HG03097 (cell line): ENCODE data around the gene CNGB1.
"Not testable (repeated sequence)": the region's sequence is repeated elsewhere in the genome, so short reads cannot be mapped to it uniquely, and the experiment has no call there.

Experiments used
- ATAC-seq: cut with Tn5 transposase; IDR thresholded peaks from one replicate; pipeline ENCODE4 v1.9.1; 2021; ENCODE audit not compliant: unreplicated experiment, low FRiP score

The CNGB1 gene

DNA sequence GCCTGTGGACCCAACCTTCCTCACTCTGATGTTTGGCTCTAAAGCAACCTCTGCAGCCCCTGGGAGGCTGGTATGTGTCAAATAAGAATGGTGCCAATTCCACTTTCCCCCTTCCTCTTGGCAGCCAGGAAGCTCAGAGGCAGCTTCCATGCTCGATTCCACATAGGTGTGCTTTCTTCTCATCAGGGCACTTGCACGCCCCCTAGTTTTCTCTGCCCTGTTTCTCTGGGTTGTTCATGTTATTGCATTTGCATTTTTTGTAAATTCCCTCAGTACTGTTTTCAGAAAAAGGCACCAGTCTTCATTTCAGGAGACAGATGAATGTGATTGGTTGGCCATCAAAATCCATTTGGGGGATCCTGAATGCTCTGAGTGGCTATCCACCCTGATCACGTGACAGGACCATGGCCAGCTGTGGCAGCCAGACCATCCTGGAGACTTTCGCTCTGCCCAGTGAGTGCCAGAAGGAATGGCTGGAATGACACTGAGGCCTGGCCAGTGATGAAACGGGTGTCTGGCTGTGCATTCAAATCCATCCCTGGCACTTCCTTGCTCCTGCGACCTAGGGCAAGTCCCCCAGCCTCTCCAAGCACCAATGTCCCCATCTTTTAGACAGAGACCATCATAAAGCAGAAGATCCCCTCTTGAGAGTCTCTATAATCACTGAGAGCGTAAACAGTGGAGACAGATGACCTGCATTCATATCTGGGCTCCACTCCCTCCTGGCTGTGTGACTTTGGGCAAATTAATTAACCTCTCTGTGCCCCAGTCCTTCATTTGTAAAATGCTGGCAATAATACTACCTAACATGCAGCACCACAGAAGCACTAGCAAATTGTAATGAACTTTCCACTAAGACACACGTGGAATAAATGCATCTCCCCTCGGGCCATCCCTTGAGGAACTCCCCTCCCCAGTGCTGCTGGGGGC is 56.4 kb downstream of the CNGB1 start:
- no peak for ATAC-seq

DNA sequence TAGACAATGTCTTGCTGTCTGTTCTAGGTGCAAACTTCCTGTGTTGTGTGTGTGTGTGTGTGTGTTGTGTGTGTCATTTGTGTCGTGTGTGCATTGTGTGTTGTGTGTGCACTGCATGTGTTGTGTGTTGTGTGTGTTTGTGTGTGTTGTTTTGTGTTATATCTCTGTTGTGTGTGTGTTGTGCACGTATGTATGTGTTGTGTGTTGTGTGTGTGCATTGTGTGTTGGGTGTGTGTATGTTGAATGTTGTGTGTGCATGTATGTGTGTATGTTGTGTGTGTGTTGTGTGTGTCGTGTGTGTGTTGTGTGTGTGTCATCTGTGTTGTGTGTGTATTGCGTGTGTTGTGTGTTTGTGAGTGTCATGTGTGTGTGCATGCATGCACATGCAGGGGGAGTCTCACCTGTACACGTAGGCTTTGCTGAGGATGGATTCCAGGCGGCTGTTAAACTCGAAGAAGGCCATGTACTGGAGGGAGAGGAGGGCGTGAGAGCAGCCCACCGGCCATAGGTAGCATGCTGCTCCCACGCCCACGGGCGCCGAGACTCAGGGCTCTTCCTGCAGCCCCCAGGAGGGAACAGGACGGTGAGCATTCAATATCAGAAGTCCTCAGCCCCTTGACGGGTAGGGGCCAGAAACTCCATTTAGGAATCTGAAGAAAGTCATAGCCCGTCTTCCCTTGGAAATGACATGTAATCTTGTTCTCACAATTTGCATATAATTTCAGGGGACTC is 58.2 kb downstream of the CNGB1 start:
- ATAC-seq = no peak

DNA sequence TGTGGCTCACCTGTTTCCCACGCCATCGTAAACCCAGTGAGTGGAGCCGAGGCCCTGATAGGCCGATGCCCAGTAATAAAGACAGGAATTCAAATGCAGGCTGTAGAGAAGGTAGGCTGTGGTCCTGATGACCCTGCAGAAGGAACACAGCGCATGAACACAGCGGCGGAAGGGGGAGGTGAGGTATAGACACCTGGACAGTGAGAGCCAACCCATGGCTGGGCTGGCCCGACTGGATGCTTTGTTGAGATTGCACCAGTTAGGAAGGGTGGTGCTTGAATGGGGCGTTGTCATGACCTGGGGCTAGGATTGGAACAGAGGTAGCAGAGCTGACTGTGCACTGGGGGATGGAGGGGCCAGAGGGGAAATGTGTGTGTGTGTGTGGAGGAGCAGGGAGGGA is 59.2 kb downstream of the CNGB1 start:
- no peak for ATAC-seq

DNA sequence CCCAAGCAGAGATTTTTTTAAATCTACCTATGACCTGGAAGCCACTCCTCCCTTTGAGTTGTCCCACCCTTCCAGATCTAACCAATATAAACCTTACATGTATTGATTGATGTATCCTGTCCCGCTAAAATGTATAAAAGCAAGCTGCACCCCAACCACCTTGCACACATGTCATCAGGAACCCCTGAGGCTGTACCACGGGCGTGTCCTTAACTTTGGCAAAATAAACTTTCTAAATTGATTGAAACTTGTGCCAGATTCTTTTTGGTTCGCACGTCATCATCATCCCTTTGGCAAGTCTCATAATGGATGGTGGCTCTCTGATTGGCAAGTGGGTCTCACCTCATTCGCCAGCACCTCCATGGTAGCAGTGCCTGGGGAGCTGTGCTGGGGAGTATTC is 60.2 kb downstream of the CNGB1 start:
- ATAC-seq = no peak

DNA sequence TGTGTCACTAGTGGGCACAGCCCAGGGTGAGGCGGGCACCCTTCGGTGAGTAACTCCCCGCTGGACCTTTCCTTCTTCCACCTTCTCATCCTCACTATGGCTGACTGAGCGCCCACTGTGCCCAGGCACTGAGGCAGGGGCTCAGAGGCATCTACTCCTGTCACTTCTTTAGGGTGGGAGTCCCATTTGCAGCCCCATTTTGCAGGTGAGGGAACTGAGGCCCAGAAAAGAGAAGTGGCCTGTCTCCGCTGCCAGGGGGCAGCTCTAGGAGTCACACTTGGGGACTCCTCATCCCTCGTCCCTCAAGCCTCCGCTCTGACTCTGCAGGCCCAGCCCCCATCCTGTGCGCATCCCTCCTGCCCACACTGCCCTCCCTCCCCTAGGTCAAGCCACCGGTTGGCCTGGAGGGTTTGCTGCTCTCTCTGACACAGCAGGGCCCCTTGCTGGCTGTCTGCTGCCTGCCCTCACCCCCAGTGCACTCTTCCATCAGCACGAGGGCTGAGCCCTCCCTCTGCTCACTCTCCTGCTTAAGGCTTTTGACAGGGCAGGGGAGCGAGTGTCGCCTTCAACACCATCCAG is 62.4 kb downstream of the CNGB1 start:
- no peak for ATAC-seq

DNA sequence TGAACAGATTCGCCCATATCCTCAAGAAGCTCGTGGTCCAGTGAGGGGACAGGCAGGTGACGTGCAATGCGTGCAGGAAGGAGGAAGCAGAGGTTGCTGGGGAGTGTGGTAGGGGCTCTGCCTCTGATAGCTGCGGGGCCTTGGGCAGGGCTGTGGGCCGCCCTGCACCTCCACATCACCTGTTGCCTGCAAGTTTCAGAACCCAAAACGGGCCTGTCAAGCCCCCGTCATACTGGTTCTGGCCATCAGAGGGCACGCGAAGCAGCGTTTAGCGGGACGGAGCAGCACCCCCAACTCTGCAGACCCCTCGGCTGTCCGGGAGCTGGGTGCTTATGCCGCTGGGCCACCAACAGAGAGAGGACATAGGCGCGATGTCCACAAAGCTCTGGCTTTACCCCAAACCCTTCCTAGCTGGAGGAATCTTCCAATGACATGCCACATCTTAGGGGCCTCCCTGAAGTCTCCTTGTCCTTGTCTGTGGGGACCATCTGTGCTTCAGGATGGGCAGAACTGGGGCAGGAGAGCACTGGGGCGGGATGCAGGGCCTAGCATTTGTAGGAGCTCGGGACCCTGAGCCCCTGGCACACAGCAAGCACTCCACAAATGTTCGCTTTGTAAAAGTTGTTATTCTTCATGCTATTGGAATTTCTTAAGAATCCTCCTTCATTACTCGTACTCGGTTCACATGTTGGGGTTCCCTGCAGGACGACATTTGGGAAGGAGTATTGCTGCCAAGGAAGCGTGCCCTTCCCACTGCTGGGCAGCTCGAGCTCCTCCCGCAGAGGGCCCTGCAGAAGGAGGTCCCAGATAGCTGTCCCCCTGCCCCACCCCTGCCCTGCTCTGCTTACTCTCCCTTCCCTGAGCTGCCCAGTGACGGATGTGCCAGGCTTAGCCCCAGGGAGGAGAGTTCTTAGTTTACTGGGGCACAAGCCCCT is 64.3 kb downstream of the CNGB1 start:
- ATAC-seq = no peak

DNA sequence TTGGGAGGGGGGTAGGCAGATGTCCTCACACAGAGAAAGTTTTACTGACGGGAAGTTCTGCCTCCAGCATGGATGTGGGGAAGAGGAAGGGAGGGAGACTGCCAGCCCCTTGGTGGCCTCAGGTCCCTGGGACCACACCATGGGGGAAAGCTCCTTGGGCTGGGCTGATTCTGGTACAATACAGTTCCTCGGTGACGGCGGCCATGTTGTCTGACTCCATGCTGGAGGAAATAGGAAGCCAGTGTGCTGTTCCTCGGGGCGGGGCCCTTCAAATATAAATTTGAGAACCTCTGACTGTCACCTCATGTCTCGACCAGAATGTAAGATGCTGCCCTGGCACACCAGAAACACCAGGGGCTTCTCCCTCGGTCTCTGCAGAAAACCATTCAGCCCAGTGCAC is 66.8 kb downstream of the CNGB1 start:
- no peak for ATAC-seq

DNA sequence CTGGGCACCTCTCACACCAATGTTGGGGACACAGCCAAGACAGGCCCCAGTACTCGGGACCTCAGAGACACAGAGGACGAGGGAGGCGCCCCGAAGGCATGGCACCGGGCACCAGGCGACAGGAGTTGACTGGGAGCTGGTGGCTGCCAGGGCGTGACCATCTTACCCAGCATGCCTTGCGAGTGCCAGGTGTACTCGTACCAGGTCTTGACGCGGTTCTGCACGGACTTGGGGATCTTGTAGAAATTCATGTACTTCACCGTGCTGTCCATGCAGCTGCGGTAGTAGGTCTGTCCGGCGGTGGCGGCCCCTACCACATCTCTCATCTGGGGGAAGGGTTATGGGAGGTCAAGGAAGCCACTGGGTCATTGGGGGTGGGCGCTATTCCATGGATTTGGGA is 67.3 kb downstream of the CNGB1 start:
- ATAC-seq = no peak

DNA sequence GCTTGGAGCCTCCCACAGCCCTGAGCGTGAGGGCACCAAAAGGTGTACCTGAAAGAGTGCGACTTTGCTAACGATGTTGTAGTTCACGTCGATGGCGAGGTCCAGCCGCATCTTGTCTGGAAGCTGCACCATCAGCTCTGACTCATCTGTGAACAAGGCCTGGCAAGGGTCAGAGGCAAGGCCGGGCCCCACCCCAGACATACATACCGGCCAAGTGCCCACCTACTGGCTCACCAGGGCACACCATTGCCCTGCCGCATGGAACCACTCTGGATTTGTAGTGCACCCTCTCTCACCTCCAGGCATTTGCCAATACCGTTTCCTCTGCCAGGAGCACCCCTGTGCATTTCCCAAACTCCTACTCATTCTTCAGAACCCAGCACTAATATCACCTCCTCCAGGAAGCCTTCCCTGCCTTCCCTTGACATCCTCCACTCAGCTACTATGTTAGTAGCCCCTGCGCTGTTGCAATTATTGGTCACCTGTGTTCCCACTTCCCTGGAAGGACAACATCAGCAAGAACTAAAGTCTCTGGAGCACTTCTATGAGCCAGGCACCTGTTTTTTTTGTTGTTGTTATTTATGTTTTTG is 69.4 kb downstream of the CNGB1 start:
- no peak for ATAC-seq

DNA sequence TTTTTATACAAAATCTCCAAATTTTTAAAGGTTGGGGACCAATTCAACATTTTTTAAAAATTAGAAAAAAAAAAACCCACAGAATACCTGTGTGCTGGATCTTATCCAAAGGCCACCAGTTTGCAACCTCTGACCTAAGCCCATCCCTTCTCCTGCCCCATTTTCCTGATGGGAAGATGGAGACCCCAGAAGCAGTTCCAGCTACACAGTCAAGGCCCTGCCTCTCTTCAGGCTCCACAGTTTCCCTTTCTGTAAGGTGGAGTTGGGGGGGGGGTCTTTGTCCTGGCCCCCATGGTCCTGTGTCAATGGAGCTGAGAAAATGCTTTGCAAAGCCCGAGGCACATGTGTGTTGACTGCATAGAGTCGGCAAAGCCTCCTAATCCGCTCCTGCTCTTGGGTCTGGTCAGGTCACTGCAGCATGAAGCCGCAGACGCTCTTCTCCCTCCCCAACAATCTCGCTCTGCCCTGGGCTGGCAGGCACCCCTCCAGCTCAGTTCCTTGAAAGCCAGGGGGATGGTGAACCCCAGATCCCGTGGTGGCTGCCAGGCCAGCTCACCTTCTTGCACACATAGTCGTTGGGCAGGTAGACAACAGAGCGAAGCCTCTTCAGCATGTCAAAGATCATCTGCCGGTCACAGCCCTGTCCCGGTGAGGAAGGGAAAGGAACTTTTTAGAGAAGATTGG is 70.0 kb downstream of the CNGB1 start:
- no peak for ATAC-seq

DNA sequence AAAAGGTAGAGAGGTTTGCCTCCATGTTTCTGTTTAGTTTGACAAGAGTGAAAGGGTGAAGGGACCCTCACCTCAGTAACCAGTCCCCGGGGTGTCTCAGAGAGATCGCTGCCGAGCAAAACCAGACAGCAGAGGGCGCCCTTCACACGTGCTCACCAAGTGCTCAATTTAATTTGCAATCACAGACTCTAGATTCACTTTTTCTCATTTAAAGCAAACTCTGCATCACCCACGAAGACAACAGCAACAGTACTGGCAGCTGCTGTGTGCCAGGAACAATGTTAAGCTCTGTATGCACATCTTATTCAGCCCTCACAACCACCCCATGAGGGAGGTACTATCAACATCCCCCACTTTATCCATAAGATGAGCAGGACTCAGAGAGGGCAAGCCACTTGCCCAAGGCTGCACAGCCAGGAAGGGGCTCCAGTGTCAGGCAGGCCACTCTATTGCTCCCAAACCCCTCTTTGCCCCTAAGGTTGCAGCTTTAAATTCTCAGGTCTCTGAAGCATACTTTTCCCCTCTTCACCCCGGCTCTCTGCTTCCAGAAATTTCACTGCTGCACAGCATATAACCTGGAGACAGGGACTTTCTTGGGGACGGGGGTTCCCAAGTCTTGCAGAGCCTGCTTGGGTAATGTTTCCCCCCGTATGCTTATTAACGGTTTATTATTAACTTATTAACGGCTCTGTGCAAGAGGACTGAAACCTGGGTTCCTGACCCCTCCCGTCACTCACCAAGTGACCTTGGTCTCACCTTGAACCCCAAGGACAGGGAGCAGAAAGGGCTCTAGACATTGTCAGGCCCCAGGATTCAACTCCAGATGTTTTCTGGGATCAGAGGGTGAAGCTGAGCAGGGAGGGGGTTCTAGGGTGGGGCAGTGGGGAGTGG is 70.9 kb downstream of the CNGB1 start:
- no peak for ATAC-seq

DNA sequence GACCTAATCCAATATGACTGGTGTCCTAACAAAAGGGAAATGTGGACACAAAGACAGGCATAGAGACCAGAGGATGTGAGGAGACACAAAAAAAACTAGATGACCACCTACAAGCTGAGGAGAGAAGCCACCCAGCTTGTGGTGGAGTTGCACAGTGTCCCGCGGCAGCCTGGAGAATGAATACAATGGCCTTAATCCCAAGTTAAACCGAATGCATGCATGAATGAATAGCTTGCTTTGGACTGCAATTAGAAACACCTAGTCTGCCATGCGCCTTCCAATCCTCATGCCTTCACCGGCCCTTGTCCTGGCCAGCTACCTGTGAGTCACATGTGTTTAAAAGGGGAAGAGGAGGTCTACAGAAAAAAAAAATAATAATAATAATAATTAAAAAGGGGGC is 72.0 kb downstream of the CNGB1 start:
- no peak for ATAC-seq

DNA sequence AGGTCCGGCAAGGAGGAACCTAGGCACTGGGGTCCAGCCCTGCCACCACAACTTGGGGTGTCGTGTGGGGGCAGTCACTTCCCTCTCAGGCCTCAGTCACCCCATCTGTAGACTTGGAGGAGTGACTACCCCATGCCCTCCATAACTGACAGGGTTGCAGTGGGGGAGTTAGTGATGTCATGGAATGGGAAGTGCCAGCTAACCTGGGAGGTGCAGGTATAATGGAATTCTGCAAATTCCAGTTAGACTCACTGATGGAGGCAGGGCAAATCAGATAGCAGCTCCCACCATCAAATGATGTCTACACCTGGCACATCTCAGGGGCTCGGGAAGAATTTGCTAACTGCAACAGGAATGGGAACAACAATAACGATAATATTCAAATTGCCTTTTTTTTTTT is 72.9 kb downstream of the CNGB1 start:
- ATAC-seq = no peak

DNA sequence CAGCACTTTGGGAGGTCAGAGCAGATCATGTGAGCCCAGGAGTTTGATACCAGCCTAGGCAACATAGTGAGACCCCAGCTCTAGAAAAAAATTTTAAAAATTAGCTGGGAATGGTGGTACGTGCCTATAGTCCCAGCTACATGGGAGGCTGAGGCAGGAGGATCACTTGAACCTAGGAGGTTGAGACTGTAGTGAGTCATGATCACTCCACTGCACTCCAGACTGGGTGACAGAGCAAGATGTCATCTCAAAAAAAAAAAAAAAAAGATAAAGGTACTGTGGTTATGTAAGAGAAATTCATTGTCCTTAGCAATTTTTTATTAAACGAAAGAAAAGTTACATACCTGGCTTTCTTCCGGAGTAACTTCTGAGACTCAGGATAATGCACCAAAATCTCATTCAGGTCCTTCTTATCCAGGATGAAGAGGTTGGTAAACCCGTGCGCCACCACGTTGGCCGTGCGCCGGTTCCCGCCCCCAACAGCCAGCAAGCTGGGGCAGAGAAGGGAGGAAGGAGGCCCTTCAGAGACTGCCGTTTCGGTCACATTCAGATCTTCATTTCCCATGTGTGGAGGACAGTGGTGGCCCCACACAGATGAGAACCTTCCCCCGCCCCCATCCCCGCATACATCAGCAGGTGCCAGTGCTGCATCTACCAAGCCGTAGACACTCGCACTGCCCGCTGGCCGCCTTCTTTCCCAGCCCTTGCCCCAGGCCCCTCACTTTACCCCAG is 73.7 kb downstream of the CNGB1 start:
- ATAC-seq = no peak

DNA sequence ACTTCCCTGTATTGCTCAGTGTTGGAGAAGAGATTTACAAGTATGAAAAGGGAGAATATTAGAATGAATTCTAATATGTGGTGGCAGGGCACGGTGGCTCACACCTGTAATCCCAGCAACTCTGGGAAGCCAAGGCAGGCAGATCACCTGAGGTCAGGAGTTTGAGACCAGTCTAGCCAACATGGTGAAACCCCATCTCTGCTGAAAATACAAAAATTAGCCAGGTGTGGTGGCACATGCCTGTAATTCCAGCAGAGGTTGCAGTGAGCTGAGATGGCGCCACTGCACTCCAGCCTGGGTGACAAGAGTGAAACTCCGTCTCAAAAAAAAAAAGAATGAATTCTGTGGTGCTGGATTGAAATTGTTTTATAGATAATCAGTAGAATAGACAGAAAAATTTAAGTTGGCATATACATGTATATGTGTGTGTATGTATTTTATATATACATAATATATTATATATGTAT is 75.8 kb downstream of the CNGB1 start:
- not testable (repeated sequence) for ATAC-seq

DNA sequence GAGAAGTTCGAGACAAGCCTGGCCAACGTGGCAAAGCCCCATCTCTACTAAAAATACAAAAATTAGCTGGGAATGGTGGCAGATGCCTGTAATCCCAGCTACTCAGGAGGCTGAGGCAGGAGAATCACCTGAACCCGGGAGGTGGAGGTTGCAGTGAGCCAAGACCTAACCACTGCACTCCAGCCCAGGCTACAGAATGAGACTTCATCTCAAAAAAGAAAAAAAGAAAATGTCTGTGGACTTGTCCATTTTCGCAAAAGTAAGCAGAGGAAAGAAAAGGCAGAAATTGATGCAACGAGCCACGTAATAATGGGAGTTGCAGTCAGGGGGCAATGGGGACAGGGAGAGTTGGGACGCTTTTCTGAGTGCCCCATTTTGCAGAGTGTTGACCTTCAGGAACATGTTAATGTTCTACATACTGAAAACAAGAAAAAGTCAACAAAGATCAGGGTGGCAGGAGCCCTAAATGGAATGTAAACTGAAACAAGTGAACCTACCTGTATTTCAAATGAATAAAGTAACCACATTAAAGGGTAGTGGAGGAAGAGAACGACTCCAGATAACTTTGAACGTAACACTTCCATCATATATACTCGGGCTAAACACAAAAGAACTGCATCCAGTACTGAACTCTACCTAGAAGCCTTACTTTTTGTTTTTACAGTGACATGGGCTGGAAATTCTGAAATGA is 76.4 kb downstream of the CNGB1 start:
- no peak for ATAC-seq
